Heart left ventricle (tissue), 16 donors: Measurements from ENCODE around the gene RAD51B. TPM values are rescaled to one million over a fixed set of nuclear protein-coding genes. Genes with fewer than 3 reads are reported as not detected.

ENCODE experiments used
- ATAC-seq, 4 donors: fragments of 200-7000 bp; cut with Tn5 transposase; one replicate each; pipeline ENCODE4 v1.9.1; 2020 to 2022; ENCODE audit warnings: moderate library complexity in 4 of 4, mild to moderate bottlenecking in 3 of 4, moderate number of reproducible peaks in 1 of 4
- DNase-seq, 5 donors: peaks; one replicate each; pipeline ENCODE4 v3.0.0-alpha.2; 2020
- H3K27ac ChIP-seq, 12 donors: fragments of 200-600 bp; sonication (generic) in 4 of 12; one replicate each; pipeline versions ENCODE4 v1.5.0 to v1.8.0; 2016 to 2022; ENCODE audit warnings: mild to moderate bottlenecking in 2 of 12
- H3K27me3 ChIP-seq, 9 donors: fragments of 200-600 bp; sonication (generic) in 2 of 9; one replicate each; pipeline versions ENCODE4 v1.5.1 to v1.8.0; 2016 to 2022; ENCODE audit warnings: mild to moderate bottlenecking in 3 of 9
- H3K36me3 ChIP-seq, 9 donors: fragments of 200-600 bp; sonication (generic) in 2 of 9; one replicate each; pipeline versions ENCODE4 v1.5.0 to v1.8.0; 2018 to 2022; ENCODE audit warnings: mild to moderate bottlenecking in 2 of 9
- H3K4me1 ChIP-seq, 12 donors: fragments of 200-600 bp; sonication (generic) in 4 of 12; one replicate each; pipeline versions ENCODE4 v1.5.0 to v1.8.0; 2016 to 2022; ENCODE audit warnings: mild to moderate bottlenecking in 3 of 12
- H3K4me3 ChIP-seq, 12 donors: fragments of 200-600 bp; sonication (generic) in 4 of 12; one replicate each; pipeline versions ENCODE4 v1.5.0 to v1.8.0; 2017 to 2022; ENCODE audit warnings: mild to moderate bottlenecking in 9 of 12, moderate library complexity in 4 of 12
- H3K9me3 ChIP-seq, 12 donors: fragments of 200-600 bp; sonication (generic) in 4 of 12; one replicate each; pipeline versions ENCODE4 v1.5.0 to v1.8.0; 2016 to 2022; ENCODE audit warnings: mild to moderate bottlenecking in 1 of 12
- POLR2A ChIP-seq, 2 donors: fragments of 450-650 bp; IDR thresholded peaks; one replicate each; pipeline ENCODE4 v1.6.1; 2017; ENCODE audit warnings: antibody characterized with exemption in 2 of 2, mild to moderate bottlenecking in 2 of 2, moderate library complexity in 2 of 2
- WGBS, 4 donors: extraction: QIAGEN DNeasy Blood & Tissue Kit in 2 of 4; methylation state at CpG; one replicate each; pipeline versions ENCODE4 v1.1.5 to v1.1.7; 2013 to 2018; 5-methylcytosine and 5-hydroxymethylcytosine counted together
- intact Hi-C, 10 donors: fragments of 100-400 bp; cut with DNase I; formaldehyde crosslinking; loops; one replicate each; pipeline versions ENCODE4 v1.11.1 to v1.14.2; 2022
- polyA plus RNA-seq, 2 donors: library from polyadenylated mRNA; stranded (reverse); fragments of 200-250 nt; gene quantifications; one replicate each; pipeline ENCODE4 v1.2.3, GENCODE V29; 2013
- total RNA-seq, 9 donors: library from RNA; depleted of rRNA in 2 of 9; stranded (reverse); fragments of >200 nt in 2 of 9; fragmentation: NEBNext Ultra II Directional in 3 of 9; extraction: Animal tissue kit (Norgen Biotek cat#: 25700) in 3 of 9; gene quantifications; one replicate each; pipeline versions ENCODE4 v1.1.0 to v1.2.4, GENCODE V29; 2016 to 2023
- TF ChIP-seq, protein P1 (sequence below), 12 donors: fragments of 200-600 bp; sonication (generic) in 4 of 12; IDR thresholded peaks; one replicate each; pipeline versions ENCODE4 v1.5.0 to v1.8.0; 2018 to 2022; ENCODE audit warnings: antibody characterized with exemption in 12 of 12, mild to moderate bottlenecking in 5 of 12
- donor health status: ischemic (EF 13 %, LVEDD 7.1; RV severe dilation, severe dysfunction).
- donor health status: healthy with polysubstance abuse.
- donor health status: DM: no; HTN: yes; CAD: no.
- donor health status: DM: no; HTN: no; CAD: no.
- donor health status: ischemic (EF 25% LVEDD 6.9; RV normal size, moderate dysfunction).
- donor health status: ischemic (EF 25% LVEDD 5.7; RV mildly dilated, moderate dysfunction).
- donor health status: healthy.
- donor health status: DM: yes; HTN: yes; CAD: no.
- donor health status: ischemic (EF 35%, LVEDD 5.7; RV mildly dilated, moderate dysfunction).
- donor health status: nonischemic (EF 11% LVEDD 7.7; RV severe dilation, severe dysfunction).
- donor health status: DM: yes; HTN: yes; CAD: no.
- donor health status: PGD.
- donor health status: ischemic (EF 29% LVEDD 5.4; RV normal size, mild dysfunction).
- donor health status: nonischemic (EF 23%, LVEDD 6.1; RV moderate dilation, normal function).

Gene RAD51B
- total and polyA plus RNA-seq, 11 donors = 1.3 to 11.3 (median 3.2) TPM

GRCh38 chr14:68624541-68625220 is 805.1 kb downstream of the RAD51B start:
- ATAC-seq (no peak), DNase-seq (no peak)
- Histone ChIP-seq H3K27me3 (no peaks in the 10 kb centered on the region), H3K9me3 (peaks cover 0 to under 1% (median 0%) of the 10 kb centered on the region in 12 donors), H3K4me3 (no peak overlapping the region), H3K27ac (no peak overlapping the region), H3K4me1 (peaks cover 0 to 58% (median 37%) of the 10 kb centered on the region in 12 donors), H3K36me3 (no peaks in the 10 kb centered on the region)
- TF ChIP-seq, protein P1, sequence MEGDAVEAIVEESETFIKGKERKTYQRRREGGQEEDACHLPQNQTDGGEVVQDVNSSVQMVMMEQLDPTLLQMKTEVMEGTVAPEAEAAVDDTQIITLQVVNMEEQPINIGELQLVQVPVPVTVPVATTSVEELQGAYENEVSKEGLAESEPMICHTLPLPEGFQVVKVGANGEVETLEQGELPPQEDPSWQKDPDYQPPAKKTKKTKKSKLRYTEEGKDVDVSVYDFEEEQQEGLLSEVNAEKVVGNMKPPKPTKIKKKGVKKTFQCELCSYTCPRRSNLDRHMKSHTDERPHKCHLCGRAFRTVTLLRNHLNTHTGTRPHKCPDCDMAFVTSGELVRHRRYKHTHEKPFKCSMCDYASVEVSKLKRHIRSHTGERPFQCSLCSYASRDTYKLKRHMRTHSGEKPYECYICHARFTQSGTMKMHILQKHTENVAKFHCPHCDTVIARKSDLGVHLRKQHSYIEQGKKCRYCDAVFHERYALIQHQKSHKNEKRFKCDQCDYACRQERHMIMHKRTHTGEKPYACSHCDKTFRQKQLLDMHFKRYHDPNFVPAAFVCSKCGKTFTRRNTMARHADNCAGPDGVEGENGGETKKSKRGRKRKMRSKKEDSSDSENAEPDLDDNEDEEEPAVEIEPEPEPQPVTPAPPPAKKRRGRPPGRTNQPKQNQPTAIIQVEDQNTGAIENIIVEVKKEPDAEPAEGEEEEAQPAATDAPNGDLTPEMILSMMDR (IDR thresholded peaks at IDR 0.05) = no peak
- no peak for TF ChIP-seq POLR2A (IDR thresholded peaks at IDR 0.05)
- WGBS, 4 donors = 82 to 90% (median 85%) methylated on average over 11 of the region's 11 CpGs
- intact Hi-C loops = loop anchor here in 4 of 10 donors (5.0 to 10.0 kb wide), 2 partner anchors 77 to 80 kb away; no protein-coding TSS in a partner anchor

GRCh38 chr14:68625366-68626090 is 805.9 kb downstream of the RAD51B start:
- DNase-seq (no peak), ATAC-seq (no peak)
- Histone ChIP-seq H3K4me1 (peaks cover 0 to 50% (median 31%) of the 10 kb centered on the region in 12 donors), H3K4me3 (no peak overlapping the region), H3K36me3 (no peaks in the 10 kb centered on the region), H3K27me3 (no peaks in the 10 kb centered on the region), H3K27ac (peak overlapping the region in 10 of 12 donors; percentile 19 to 78 (median 64)), H3K9me3 (no peaks in the 10 kb centered on the region)
- 84 to 99% (median 90%) methylated on average over 6 to 7 of the region's 7 CpGs for WGBS, 4 donors
- TF ChIP-seq, protein P1 (IDR thresholded peaks at IDR 0.05) = no peak
- no peak for TF ChIP-seq POLR2A (IDR thresholded peaks at IDR 0.05)
- intact Hi-C loops = loop anchor here in 4 of 10 donors (5.0 to 10.0 kb wide), 2 partner anchors 78 to 81 kb away; no protein-coding TSS in a partner anchor

- 21 to 26% (median 23%) methylated on average over 1 of the region's 1 CpG for WGBS, 4 donors
- Histone ChIP-seq H3K27me3 (no peaks in the 10 kb centered on the region), H3K9me3 (no peaks in the 10 kb centered on the region), H3K4me1 (peaks cover 0 to 49% (median 30%) of the 10 kb centered on the region in 12 donors), H3K4me3 (no peak overlapping the region), H3K27ac (peak overlapping the region; percentile 18 to 78 (median 58)), H3K36me3 (no peaks in the 10 kb centered on the region)
- DNase-seq = peak in 4 of 5 donors; percentile 53 to 82 (median 70)
- intact Hi-C loops = loop anchor here in 4 of 10 donors (5.0 to 10.0 kb wide), 2 partner anchors 79 to 82 kb away; no protein-coding TSS in a partner anchor
- TF ChIP-seq, protein P1 (IDR thresholded peaks at IDR 0.05) = no peak
- TF ChIP-seq POLR2A (IDR thresholded peaks at IDR 0.05) = no peak
- ATAC-seq = peak; percentile 70 to 80 (median 77)
These were observed 806.8 kb downstream of the RAD51B start for GRCh38 chr14:68626386-68626785.
